Measurements from ENCODE around the gene SLC35A3.

- TF ChIP-seq CTCF (IDR thresholded peaks at IDR 0.05) (no peak), POLR2A (IDR thresholded peaks at IDR 0.05) (no peak)
These were observed 1.6 kb upstream of the SLC35A3 start for GRCh38 chr1:99968214-99968613.

Data from adrenal gland (tissue), 5 donors.